H1 (cell line): Measurements from ENCODE around the gene KLHDC4. TPM values are rescaled to one million over a fixed set of nuclear protein-coding genes. Genes with fewer than 3 reads are reported as not detected.

Source experiments
- CTCF ChIA-PET: fragments of 300-600 bp; sonication (Branson Sonifier 250); formaldehyde crosslinking; loops from one replicate; lab custom pipeline; 2021; ENCODE audit not compliant: partially characterized antibody; lab: Charles Lee
- POLR2A ChIA-PET: fragments of 300-600 bp; sonication (Branson Sonifier 250); formaldehyde crosslinking; loops from one replicate; lab custom pipeline; 2021; ENCODE audit warnings: inconsistent platforms; ENCODE audit not compliant: partially characterized antibody; lab: Charles Lee
- DNase-seq, 2 experiments: peaks; one replicate each; pipeline versions ENCODE4 v3.0.0 to v3.0.0-alpha.2; 2010 to 2022; ENCODE audit warnings: low spot score in 2 of 2, low read depth in 1 of 2, mixed read lengths in 1 of 2
- FAIRE-seq: peaks from 2 replicates; lab custom pipeline; 2011; peaks lifted over from hg19 to GRCh38; lab: Jason Lieb, UNC
- H2AFZ ChIP-seq: 2 replicates; pipeline ENCODE4 v1.8.1; 2012; ENCODE audit warnings: low read length, inconsistent platforms
- H2AK5ac ChIP-seq: 2 replicates; pipeline ENCODE4 v1.6.1; 2013; ENCODE audit warnings: low read depth, low read length
- H2BK120ac ChIP-seq: replicated peaks from 2 replicates; pipeline ENCODE3; 2013; ENCODE audit warnings: low read depth, low read length, inconsistent platforms
- H2BK12ac ChIP-seq: 2 replicates; pipeline ENCODE4 v1.6.1; 2013; ENCODE audit warnings: low read depth, low read length
- H2BK15ac ChIP-seq: 2 replicates; pipeline ENCODE4 v1.6.1; 2013; ENCODE audit warnings: low read length
- H2BK20ac ChIP-seq: 2 replicates; pipeline ENCODE4 v1.6.1; 2013; ENCODE audit warnings: low read length
- H2BK5ac ChIP-seq: 2 replicates; pipeline ENCODE4 v1.6.1; 2013; ENCODE audit warnings: low read depth, low read length
- H3K14ac ChIP-seq: 2 replicates; pipeline ENCODE4 v1.6.1; 2013; ENCODE audit warnings: inconsistent platforms; ENCODE audit not compliant: insufficient read length
- H3K18ac ChIP-seq: 2 replicates; pipeline ENCODE4 v1.6.1; 2013; ENCODE audit warnings: low read length; ENCODE audit errors: extremely low read depth
- H3K23ac ChIP-seq: 2 replicates; pipeline ENCODE4 v1.6.1; 2013; ENCODE audit warnings: inconsistent platforms; ENCODE audit not compliant: insufficient read length
- H3K23me2 ChIP-seq: 2 replicates; pipeline ENCODE4 v1.6.1; 2013; ENCODE audit warnings: low read depth, low read length
- H3K27ac ChIP-seq: 2 replicates; pipeline ENCODE4 v1.6.1; 2011; ENCODE audit warnings: low read depth, low read length, inconsistent platforms
- H3K27me3 ChIP-seq, 4 experiments: replicated peaks in 1 of 4; 1 replicate in 1 of 4; 2 replicates in 3 of 4; pipeline versions ENCODE4 v1.6.1 to v1.8.1; 2011 to 2013; ENCODE audit warnings: low read length in 3 of 4, mild to moderate bottlenecking in 3 of 4, inconsistent platforms in 2 of 4, mixed read lengths in 2 of 4, moderate library complexity in 1 of 4; ENCODE audit not compliant: control insufficient read depth in 3 of 4, insufficient read depth in 3 of 4; ENCODE audit errors: extremely low read depth in 1 of 4
- H3K36me3 ChIP-seq, 4 experiments: 2 replicates each; pipeline versions ENCODE4 v1.6.1 to v1.8.1; 2011 to 2013; ENCODE audit warnings: mild to moderate bottlenecking in 4 of 4, low read length in 3 of 4, moderate library complexity in 2 of 4, control low read depth in 1 of 4, inconsistent platforms in 1 of 4; ENCODE audit not compliant: insufficient read depth in 4 of 4, control insufficient read depth in 2 of 4
- H3K4ac ChIP-seq: replicated peaks from 2 replicates; pipeline ENCODE3; 2013; ENCODE audit warnings: low read length, low read depth, mixed read lengths, inconsistent platforms; ENCODE audit not compliant: insufficient read length
- H3K4me1 ChIP-seq, 4 experiments: replicated peaks in 1 of 4; 1 replicate in 1 of 4; 2 replicates in 3 of 4; pipeline versions ENCODE4 v1.6.1 to v1.8.1; 2011 to 2013; ENCODE audit warnings: low read length in 3 of 4, inconsistent platforms in 2 of 4, mixed read lengths in 1 of 4; ENCODE audit not compliant: insufficient read depth in 4 of 4, control insufficient read depth in 3 of 4
- H3K4me2 ChIP-seq, 2 experiments: 2 replicates each; pipeline versions ENCODE4 v1.6.1 to v1.8.1; 2011 to 2013; ENCODE audit warnings: low read depth in 2 of 2, low read length in 2 of 2, control low read depth in 1 of 2, inconsistent platforms in 1 of 2, mild to moderate bottlenecking in 1 of 2; ENCODE audit not compliant: insufficient read depth in 1 of 2
- H3K4me3 ChIP-seq, 4 experiments: fragments of 200-600, 300-600 bp in 1 of 4; sonication (generic), shearing (Covaris generic), sonication (Bioruptor Twin) in 1 of 4; 2 replicates each; pipeline versions ENCODE4 v1.5.1 to v1.8.1; 2011 to 2016; ENCODE audit warnings: low read length in 4 of 4, low read depth in 3 of 4, control low read depth in 2 of 4, inconsistent platforms in 2 of 4, mild to moderate bottlenecking in 2 of 4, mixed read lengths in 1 of 4, moderate library complexity in 1 of 4; ENCODE audit not compliant: insufficient read depth in 2 of 4; ENCODE audit errors: extremely low read depth in 1 of 4
- H3K56ac ChIP-seq: replicated peaks from 2 replicates; pipeline ENCODE3; 2013; ENCODE audit warnings: low read depth, mild to moderate bottlenecking, mixed read lengths, low read length, inconsistent platforms; ENCODE audit not compliant: insufficient read length
- H3K79me1 ChIP-seq: 2 replicates; pipeline ENCODE4 v1.6.1; 2013; ENCODE audit warnings: low read depth, low read length, control low read depth
- H3K79me2 ChIP-seq, 2 experiments: 2 replicates each; pipeline versions ENCODE4 v1.6.1 to v1.8.1; 2012 to 2013; ENCODE audit warnings: low read length in 2 of 2, mild to moderate bottlenecking in 2 of 2, inconsistent platforms in 1 of 2; ENCODE audit not compliant: insufficient read depth in 2 of 2, control insufficient read depth in 1 of 2
- H3K9ac ChIP-seq, 4 experiments: replicated peaks in 1 of 4; 1 replicate in 1 of 4; 2 replicates in 3 of 4; pipeline versions ENCODE4 v1.6.1 to v1.8.1; 2011 to 2013; ENCODE audit warnings: low read depth in 3 of 4, low read length in 3 of 4, control low read depth in 2 of 4, mild to moderate bottlenecking in 2 of 4, moderate library complexity in 2 of 4, inconsistent platforms in 1 of 4; ENCODE audit errors: extremely low read depth in 1 of 4
- H3K9me3 ChIP-seq, 2 experiments: 2 replicates each; pipeline versions ENCODE4 v1.6.1 to v1.8.1; 2012 to 2013; ENCODE audit warnings: mild to moderate bottlenecking in 2 of 2, moderate library complexity in 2 of 2, control low read depth in 1 of 2, inconsistent platforms in 1 of 2, low read depth in 1 of 2, low read length in 1 of 2, mixed read lengths in 1 of 2; ENCODE audit not compliant: insufficient read depth in 2 of 2
- H4K20me1 ChIP-seq, 2 experiments: replicated peaks in 1 of 2; 2 replicates each; pipeline versions ENCODE3 to v1.8.1; 2011 to 2013; ENCODE audit warnings: inconsistent platforms in 2 of 2, low read length in 2 of 2, mild to moderate bottlenecking in 1 of 2; ENCODE audit not compliant: insufficient read depth in 2 of 2, control insufficient read depth in 1 of 2
- H4K5ac ChIP-seq: 2 replicates; pipeline ENCODE4 v1.6.1; 2013; ENCODE audit warnings: low read length, low read depth, mixed read lengths, inconsistent platforms; ENCODE audit not compliant: insufficient read length
- H4K8ac ChIP-seq: 2 replicates; pipeline ENCODE4 v1.8.0; 2013; ENCODE audit warnings: mild to moderate bottlenecking, moderate library complexity, low read length, inconsistent platforms; ENCODE audit not compliant: insufficient read depth; ENCODE audit errors: extremely low read depth
- H4K91ac ChIP-seq: replicated peaks from 2 replicates; pipeline ENCODE3; 2013; ENCODE audit warnings: low read length, mixed read lengths, inconsistent platforms; ENCODE audit not compliant: insufficient read length
- ASH2L ChIP-seq: fragments of 200-600, 300-600 bp; sonication (generic); IDR thresholded peaks from one replicate; pipeline ENCODE4 v1.7.1; 2017; ENCODE audit warnings: low read length
- BACH1 ChIP-seq: IDR thresholded peaks from 2 replicates; pipeline ENCODE4 v1.6.1; 2012; ENCODE audit warnings: low read length, improper control_type of control experiment
- JUN ChIP-seq: IDR thresholded peaks from 2 replicates; pipeline ENCODE4 v1.6.1; 2011; ENCODE audit warnings: low read depth, mild to moderate bottlenecking, improper control_type of control experiment, low read length
- SAP30 ChIP-seq: fragments of 300-600 bp; sonication (generic); IDR thresholded peaks from 2 replicates; pipeline ENCODE4 v1.7.1; 2012; ENCODE audit warnings: low read length, moderate library complexity, mild to moderate bottlenecking, inconsistent platforms; ENCODE audit not compliant: insufficient read depth, insufficient replicate concordance
- SIN3A ChIP-seq, 2 experiments: IDR thresholded peaks in 1 of 2; conservative IDR thresholded peaks in 1 of 2; 2 replicates each; pipeline ENCODE4 v1.6.1; 2011 to 2012; ENCODE audit warnings: low read length in 2 of 2, improper control_type of control experiment in 1 of 2, low read depth in 1 of 2, mild to moderate bottlenecking in 1 of 2
- SP2 ChIP-seq: IDR thresholded peaks from 2 replicates; pipeline ENCODE4 v1.6.1; 2012; ENCODE audit warnings: mild to moderate bottlenecking, low read length, inconsistent platforms
- SP4 ChIP-seq: IDR thresholded peaks from 2 replicates; pipeline ENCODE4 v1.6.1; 2012; ENCODE audit warnings: low read length, inconsistent platforms
- TAF1 ChIP-seq: IDR thresholded peaks from 2 replicates; pipeline ENCODE4 v1.6.1; 2011; ENCODE audit warnings: mild to moderate bottlenecking, low read depth, low read length
- WGBS, 2 experiments: shearing (Covaris generic) in 1 of 2; methylation state at CpG; one replicate each; pipeline versions ENCODE4 v1.1.6 to v1.1.7; 2013 to 2015; ENCODE audit warnings: low lambda C conversion rate in 2 of 2, mixed read lengths in 2 of 2, inconsistent platforms in 1 of 2, low coverage in 1 of 2, missing lambda C conversion rate in 1 of 2; ENCODE audit not compliant: insufficient replicate concordance in 2 of 2, insufficient coverage in 1 of 2, insufficient read length in 1 of 2; ENCODE audit errors: extremely low coverage in 1 of 2, missing lambda C conversion rate in 1 of 2; 5-methylcytosine and 5-hydroxymethylcytosine counted together
- polyA plus RNA-seq, 7 experiments: library from polyadenylated mRNA; depleted of rRNA in 3 of 7; stranded (reverse) in 5 of 7; unstranded in 2 of 7; fragments of >200 nt in 5 of 7; fragments of 200-250 nt in 2 of 7; gene quantifications; 1 replicate in 5 of 7; 2 replicates in 1 of 7; 4 replicates in 1 of 7; pipeline versions ENCODE4 v1.2.1 to v1.2.3, GENCODE V29; 2011 to 2013; ENCODE audit warnings: missing spikeins in 2 of 7, mixed read lengths in 2 of 7
- total RNA-seq: library from RNA; stranded (reverse); fragmentation: NEBNext Ultra II Directional; extraction: Animal tissue kit (Norgen Biotek cat#: 25700); gene quantifications from 2 replicates; pipeline ENCODE4 v1.2.1, GENCODE V29; 2021
- TF ChIP-seq, protein P1 (sequence below): IDR thresholded peaks from 2 replicates; pipeline ENCODE4 v1.6.1; 2011; ENCODE audit warnings: low read depth, mild to moderate bottlenecking, low read length; ENCODE audit not compliant: insufficient read depth

Gene KLHDC4
- total and polyA plus RNA-seq, 2 of the 8 experiments (the other 6 are each of a cell fraction or from before 2014, with no cell fraction given), result 23.7 to 63.9 TPM

DNA sequence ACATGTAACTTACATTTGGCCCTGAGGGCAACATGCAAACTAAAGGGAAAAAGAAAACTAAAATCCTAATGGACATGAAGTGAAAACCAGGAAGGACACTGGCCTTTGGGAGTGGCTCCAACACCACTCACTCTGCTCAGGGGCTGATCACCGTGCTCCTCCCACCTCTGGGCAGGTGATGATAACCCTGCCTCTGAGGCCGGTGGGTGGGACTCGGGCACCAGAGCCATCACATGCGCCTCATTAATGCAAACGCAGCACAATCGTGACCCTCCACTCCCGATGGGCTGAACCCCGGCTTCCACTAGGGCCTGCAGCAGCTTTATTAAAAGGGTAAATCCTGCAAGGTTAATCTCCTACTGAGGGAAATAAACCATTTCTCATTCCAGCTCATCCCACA, 4.7 kb downstream of the KLHDC4 start:
- DNase-seq, result no peak
- peaks cover 0 to 4% (median 2%) of the 10 kb centered on the region in 4 experiments; a peak in 3 of 7 replicates for H3K4me1 ChIP-seq
- H3K27me3 ChIP-seq, result no peaks in the 10 kb centered on the region
- TF ChIP-seq JUN, result no peak
- TF ChIP-seq SP2, result no peak
- TF ChIP-seq SIN3A (conservative IDR thresholded peaks at IDR 0.05 in 1 of 2, IDR thresholded peaks at IDR 0.05 in 1 of 2; ENCODE audit: low read depth in 1 of 2, low read length in 2 of 2), result no peak
- no peak for TF ChIP-seq SAP30
- TF ChIP-seq ASH2L, result no peak
- TF ChIP-seq, protein P1, sequence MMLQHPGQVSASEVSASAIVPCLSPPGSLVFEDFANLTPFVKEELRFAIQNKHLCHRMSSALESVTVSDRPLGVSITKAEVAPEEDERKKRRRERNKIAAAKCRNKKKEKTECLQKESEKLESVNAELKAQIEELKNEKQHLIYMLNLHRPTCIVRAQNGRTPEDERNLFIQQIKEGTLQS, result no peak
- no peak for TF ChIP-seq TAF1
- no peak for TF ChIP-seq BACH1
- TF ChIP-seq SP4, result no peak
- no peak overlapping the region for H3K4me3 ChIP-seq
- H3K56ac ChIP-seq, result no peak overlapping the region
- H3K4me2 ChIP-seq, result no peak overlapping the region
- no peak overlapping the region for H3K23ac ChIP-seq
- no peak overlapping the region for H2AK5ac ChIP-seq
- no peak overlapping the region for H2BK15ac ChIP-seq
- H4K8ac ChIP-seq, result no peak overlapping the region
- H2AFZ ChIP-seq, result no peak overlapping the region
- H2BK12ac ChIP-seq, result no peak overlapping the region
- no peak overlapping the region for H2BK20ac ChIP-seq
- H4K91ac ChIP-seq, result no peak overlapping the region
- H2BK120ac ChIP-seq, result no peak overlapping the region
- CTCF ChIA-PET, result interaction anchor here (0.5 to 1.2 kb wide), 3 partner anchors 14 to 190 kb away, joined by 3 read pairs; no protein-coding TSS in a partner anchor
- peaks cover 10% of the 10 kb centered on the region for H3K79me1 ChIP-seq
- H3K9me3 ChIP-seq, result no peaks in the 10 kb centered on the region
- H2BK5ac ChIP-seq, result no peak overlapping the region
- POLR2A ChIA-PET, result interaction anchor here (0.9 to 1.8 kb wide), 5 partner anchors 8 to 112 kb away, joined by 3 to 5 read pairs (median 3); no protein-coding TSS in a partner anchor
- 88% methylated on average over 8 of the region's 8 CpGs; no CpG with 5 or more reads in 1 of the 2 experiments for WGBS, 2 experiments
- no peak for FAIRE-seq
- H3K36me3 ChIP-seq, result peaks cover 13 to 55% (median 38%) of the 10 kb centered on the region in 4 experiments; a peak in 7 of 8 replicates
- H3K4ac ChIP-seq, result no peak overlapping the region
- H3K9ac ChIP-seq, result no peak overlapping the region
- peaks cover 16 to 61% of the 10 kb centered on the region in 2 experiments for H3K79me2 ChIP-seq
- no peak overlapping the region for H3K27ac ChIP-seq
- H4K5ac ChIP-seq, result no peak overlapping the region
- no peak overlapping the region for H3K18ac ChIP-seq
- peaks cover 9 to 22% of the 10 kb centered on the region in 2 experiments for H4K20me1 ChIP-seq
- H3K14ac ChIP-seq, result no peak overlapping the region
- peaks cover 6% of the 10 kb centered on the region; the same call in 1 of the 2 replicates for H3K23me2 ChIP-seq
